H1 (cell line): Measurements from ENCODE around the gene PLVAP. TPM values are rescaled to one million over a fixed set of nuclear protein-coding genes. Genes with fewer than 3 reads are reported as not detected.

ENCODE experiments used
- polyA plus RNA-seq, 7 experiments: library from polyadenylated mRNA; depleted of rRNA in 3 of 7; stranded (reverse) in 5 of 7; unstranded in 2 of 7; fragments of >200 nt in 5 of 7; fragments of 200-250 nt in 2 of 7; gene quantifications; 1 replicate in 5 of 7; 2 replicates in 1 of 7; 4 replicates in 1 of 7; pipeline versions ENCODE4 v1.2.1 to v1.2.3, GENCODE V29; 2011 to 2013; ENCODE audit warnings: missing spikeins in 2 of 7, mixed read lengths in 2 of 7
- total RNA-seq: library from RNA; stranded (reverse); fragmentation: NEBNext Ultra II Directional; extraction: Animal tissue kit (Norgen Biotek cat#: 25700); gene quantifications from 2 replicates; pipeline ENCODE4 v1.2.1, GENCODE V29; 2021
- TF ChIP-seq, protein P1 (sequence below), 3 experiments: IDR thresholded peaks; 1 replicate in 2 of 3; 2 replicates in 1 of 3; pipeline versions ENCODE4 v1.5.1 to v1.6.1; 2011; ENCODE audit warnings: low read length in 3 of 3, mild to moderate bottlenecking in 3 of 3, inconsistent platforms in 2 of 3, low read depth in 1 of 3, moderate library complexity in 1 of 3; ENCODE audit not compliant: insufficient read depth in 1 of 3; ENCODE audit errors: control extremely low read depth in 1 of 3

The PLVAP gene
- total and polyA plus RNA-seq, 2 of the 8 experiments (the other 6 are each of a cell fraction or from before 2014, with no cell fraction given), result 0.32 TPM; not detected in 1

DNA sequence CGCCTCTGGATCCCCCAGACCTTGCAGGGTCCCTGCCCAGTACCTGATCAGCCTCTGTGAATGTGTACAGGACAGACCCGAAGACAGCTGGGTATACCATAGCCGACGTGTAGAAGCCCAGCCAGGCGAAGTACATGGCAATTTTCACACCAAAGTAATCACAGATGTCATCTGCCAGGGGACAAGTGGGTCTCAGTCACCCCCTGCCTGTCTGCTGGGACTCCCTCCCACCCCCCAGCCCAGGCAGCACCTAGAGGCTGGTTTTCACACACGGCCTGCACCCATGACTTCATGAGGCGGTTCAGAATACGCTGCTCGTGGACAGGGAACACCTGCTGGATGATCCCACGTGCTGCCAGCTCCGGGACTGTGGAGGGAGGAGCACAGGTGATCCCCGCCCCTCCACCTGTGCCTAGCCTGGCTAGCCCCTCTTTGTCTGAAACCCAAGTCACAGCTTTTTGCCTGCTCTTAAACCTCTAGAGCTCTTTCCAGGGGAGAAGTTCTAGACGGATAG lies 46.0 kb downstream of the PLVAP start (continued):
- TF ChIP-seq, protein P1, sequence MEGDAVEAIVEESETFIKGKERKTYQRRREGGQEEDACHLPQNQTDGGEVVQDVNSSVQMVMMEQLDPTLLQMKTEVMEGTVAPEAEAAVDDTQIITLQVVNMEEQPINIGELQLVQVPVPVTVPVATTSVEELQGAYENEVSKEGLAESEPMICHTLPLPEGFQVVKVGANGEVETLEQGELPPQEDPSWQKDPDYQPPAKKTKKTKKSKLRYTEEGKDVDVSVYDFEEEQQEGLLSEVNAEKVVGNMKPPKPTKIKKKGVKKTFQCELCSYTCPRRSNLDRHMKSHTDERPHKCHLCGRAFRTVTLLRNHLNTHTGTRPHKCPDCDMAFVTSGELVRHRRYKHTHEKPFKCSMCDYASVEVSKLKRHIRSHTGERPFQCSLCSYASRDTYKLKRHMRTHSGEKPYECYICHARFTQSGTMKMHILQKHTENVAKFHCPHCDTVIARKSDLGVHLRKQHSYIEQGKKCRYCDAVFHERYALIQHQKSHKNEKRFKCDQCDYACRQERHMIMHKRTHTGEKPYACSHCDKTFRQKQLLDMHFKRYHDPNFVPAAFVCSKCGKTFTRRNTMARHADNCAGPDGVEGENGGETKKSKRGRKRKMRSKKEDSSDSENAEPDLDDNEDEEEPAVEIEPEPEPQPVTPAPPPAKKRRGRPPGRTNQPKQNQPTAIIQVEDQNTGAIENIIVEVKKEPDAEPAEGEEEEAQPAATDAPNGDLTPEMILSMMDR (IDR thresholded peaks at IDR 0.05; ENCODE audit: control extremely low read depth in 1 of 3, insufficient read depth in 1 of 3, low read depth in 1 of 3, low read length in 3 of 3), result no peak
